SK-N-MC (cell line): ENCODE measurements around the gene ABCA7.
A peak's percentile ranks its signal among the peaks of the same experiment; 100 is the strongest.

Experiments used
- DNase-seq: peaks from one replicate; pipeline ENCODE4 v3.0.0-alpha.2; 2011; ENCODE audit warnings: low read depth, low spot score
- H3K27ac ChIP-seq: fragments of 200-600 bp; sonication (generic); 2 replicates; pipeline ENCODE4 v1.5.1; 2016; ENCODE audit warnings: mixed run types
- H3K36me3 ChIP-seq: fragments of 200-600 bp; sonication (generic); 2 replicates; pipeline ENCODE4 v1.6.1; 2017; ENCODE audit warnings: antibody characterized with exemption, low read length, mixed read lengths; ENCODE audit not compliant: insufficient read depth
- H3K4me3 ChIP-seq: fragments of 200-600 bp; sonication (generic); 2 replicates; pipeline ENCODE4 v1.5.1; 2016
- H3K9ac ChIP-seq: fragments of 200-600 bp; sonication (generic); 2 replicates; pipeline ENCODE4 v1.8.0; 2017; ENCODE audit warnings: mixed run types, mixed read lengths; ENCODE audit not compliant: insufficient read length
- H3K9me3 ChIP-seq: fragments of 200-600 bp; sonication (generic); 2 replicates; pipeline ENCODE4 v1.6.1; 2017; ENCODE audit warnings: low read depth, mild to moderate bottlenecking, antibody characterized with exemption, low read length, moderate library complexity, mixed read lengths
- EZH2 ChIP-seq: fragments of 200-600 bp; sonication (generic); IDR thresholded peaks from one replicate; pipeline ENCODE4 v1.6.1; 2017; ENCODE audit warnings: antibody characterized with exemption
- FOXP2 ChIP-seq: optimal IDR thresholded peaks from 2 replicates; pipeline ENCODE3; 2011; ENCODE audit warnings: mild to moderate bottlenecking, moderate library complexity; ENCODE audit not compliant: insufficient read depth; ENCODE audit errors: extremely low read length, control extremely low read depth
- POLR2AphosphoS5 ChIP-seq: IDR thresholded peaks from 2 replicates; pipeline ENCODE4 v1.6.1; 2012; ENCODE audit warnings: mild to moderate bottlenecking, low read depth, low read length, borderline replicate concordance

The ABCA7 gene

GRCh38 chr19:1105008-1105872 lies 65.3 kb downstream of the ABCA7 start:
- peak overlapping the region; percentile 69 for H3K9ac ChIP-seq
- TF ChIP-seq POLR2AphosphoS5, result no peak
- TF ChIP-seq FOXP2, result no peak
- TF ChIP-seq EZH2, result no peak
- H3K4me3 ChIP-seq, result peak overlapping the region; percentile 84
- H3K9me3 ChIP-seq, result no peaks in the 10 kb centered on the region
- 0 out of 2 replicates have a peak overlapping the region, but pooled peaks have one; percentile 11 for H3K27ac ChIP-seq
- DNase-seq, result no peak
- peaks cover 8% of the 10 kb centered on the region; the same call in 1 of the 2 replicates for H3K36me3 ChIP-seq

- no peak for DNase-seq
- no peak overlapping the region for H3K9ac ChIP-seq
- no peak overlapping the region; the same call in 1 of the 2 replicates for H3K4me3 ChIP-seq
- H3K9me3 ChIP-seq, result no peaks in the 10 kb centered on the region
- TF ChIP-seq EZH2 (no peak), FOXP2 (no peak), POLR2AphosphoS5 (no peak)
- H3K27ac ChIP-seq, result no peak overlapping the region
- peaks cover 8% of the 10 kb centered on the region; the same call in 1 of the 2 replicates for H3K36me3 ChIP-seq
Observed at GRCh38 chr19:1105873-1106840, 66.2 kb downstream of the ABCA7 start.

- no peak overlapping the region for H3K9ac ChIP-seq
- no peak overlapping the region for H3K27ac ChIP-seq
- DNase-seq, result no peak
- TF ChIP-seq POLR2AphosphoS5, result no peak
- H3K9me3 ChIP-seq, result no peaks in the 10 kb centered on the region
- no peak overlapping the region for H3K4me3 ChIP-seq
- peaks cover 8% of the 10 kb centered on the region; the same call in 1 of the 2 replicates for H3K36me3 ChIP-seq
Observed at GRCh38 chr19:1106841-1107660, 67.1 kb downstream of the ABCA7 start.

GRCh38 chr19:1107661-1108261 lies 67.9 kb downstream of the ABCA7 start:
- DNase-seq, result no peak
- H3K36me3 ChIP-seq, result peaks cover 11% of the 10 kb centered on the region; the same call in 1 of the 2 replicates
- TF ChIP-seq FOXP2 (no peak), POLR2AphosphoS5 (0 out of 2 replicates have a peak, but pooled peaks have one; percentile 29)
- H3K27ac ChIP-seq, result no peak overlapping the region
- H3K4me3 ChIP-seq, result no peak overlapping the region
- no peaks in the 10 kb centered on the region for H3K9me3 ChIP-seq
- H3K9ac ChIP-seq, result no peak overlapping the region

- Histone ChIP-seq H3K27ac (no peak overlapping the region), H3K4me3 (no peak overlapping the region), H3K9ac (no peak overlapping the region), H3K9me3 (no peaks in the 10 kb centered on the region), H3K36me3 (peaks cover 12% of the 10 kb centered on the region; the same call in 1 of the 2 replicates)
- no peak for DNase-seq
- no peak for TF ChIP-seq FOXP2
- TF ChIP-seq EZH2, result no peak
- no peak for TF ChIP-seq POLR2AphosphoS5
Observed at GRCh38 chr19:1108291-1109031, 68.6 kb downstream of the ABCA7 start.

- Histone ChIP-seq H3K9ac (no peak overlapping the region), H3K9me3 (no peaks in the 10 kb centered on the region), H3K27ac (no peak overlapping the region), H3K36me3 (peaks cover 12% of the 10 kb centered on the region; the same call in 1 of the 2 replicates), H3K4me3 (no peak overlapping the region)
- DNase-seq, result no peak
- TF ChIP-seq FOXP2 (no peak), EZH2 (no peak), POLR2AphosphoS5 (no peak)
Observed at GRCh38 chr19:1109032-1109551, 69.2 kb downstream of the ABCA7 start.
